Tibial nerve (tissue), 3 donors: ENCODE measurements around the gene ABCC8.

Source experiments
- CTCF ChIP-seq, 5 experiments: fragments of 200-600 bp in 3 of 5; fragments of 450-650 bp in 2 of 5; sonication (generic) in 3 of 5; IDR thresholded peaks; one replicate each; pipeline ENCODE4 v1.5.1; 2016 to 2019; ENCODE audit warnings: antibody characterized with exemption in 5 of 5, mild to moderate bottlenecking in 3 of 5, moderate library complexity in 2 of 5
- POLR2A ChIP-seq, 2 donors: fragments of 450-650 bp; IDR thresholded peaks; one replicate each; pipeline ENCODE4 v1.6.1; 2017; ENCODE audit warnings: antibody characterized with exemption in 2 of 2, mild to moderate bottlenecking in 2 of 2, moderate library complexity in 2 of 2

- TF ChIP-seq CTCF (IDR thresholded peaks at IDR 0.05): no peak
- no peak for TF ChIP-seq POLR2A (IDR thresholded peaks at IDR 0.05)
Measured at GRCh38 chr11:17343907-17344306, 132.7 kb downstream of the ABCC8 start.
